BJ (cell line): ENCODE measurements around the gene TBCC. TPM values are rescaled to one million over a fixed set of nuclear protein-coding genes. Genes with fewer than 3 reads are reported as not detected.

ENCODE experiments used
- CTCF ChIA-PET: fragments of 350-600 bp; formaldehyde crosslinking; extraction: SDS; loops from one replicate; lab custom pipeline; 2021; ENCODE audit warnings: antibody characterized with exemption, inconsistent platforms; lab: Yijun Ruan, JAX
- POLR2A ChIA-PET: fragments of 300-600 bp; sonication (Branson Sonifier 250); formaldehyde crosslinking; extraction: SDS; loops from one replicate; lab custom pipeline; 2021; ENCODE audit warnings: antibody characterized with exemption; lab: Charles Lee
- DNase-seq: peaks from one replicate; pipeline ENCODE4 v3.0.0-alpha.2; 2011; ENCODE audit warnings: low read depth
- H3K27me3 ChIP-seq: 2 replicates; pipeline ENCODE4 v1.6.0; 2011; ENCODE audit warnings: low read length; ENCODE audit not compliant: control insufficient read depth, insufficient read depth
- H3K36me3 ChIP-seq: 2 replicates; pipeline ENCODE4 v1.5.1; 2011; ENCODE audit warnings: low read length; ENCODE audit not compliant: control insufficient read depth, insufficient read depth
- H3K4me3 ChIP-seq: 2 replicates; pipeline ENCODE4 v1.5.1; 2011; ENCODE audit warnings: low read depth, mild to moderate bottlenecking, control low read depth, low read length
- polyA plus RNA-seq: library from polyadenylated mRNA; depleted of rRNA; stranded (reverse); fragments of >200 nt; gene quantifications from 2 replicates; pipeline ENCODE4 v1.2.3, GENCODE V29; 2011
- TF ChIP-seq, protein P1 (sequence below): IDR thresholded peaks from 2 replicates; pipeline ENCODE4 v1.5.1; 2011; ENCODE audit warnings: low read depth, mild to moderate bottlenecking, control low read depth, inconsistent platforms, low read length, moderate library complexity; ENCODE audit not compliant: insufficient read depth

The TBCC gene
- polyA plus RNA-seq, 1 experiment = 23.8 TPM

DNA sequence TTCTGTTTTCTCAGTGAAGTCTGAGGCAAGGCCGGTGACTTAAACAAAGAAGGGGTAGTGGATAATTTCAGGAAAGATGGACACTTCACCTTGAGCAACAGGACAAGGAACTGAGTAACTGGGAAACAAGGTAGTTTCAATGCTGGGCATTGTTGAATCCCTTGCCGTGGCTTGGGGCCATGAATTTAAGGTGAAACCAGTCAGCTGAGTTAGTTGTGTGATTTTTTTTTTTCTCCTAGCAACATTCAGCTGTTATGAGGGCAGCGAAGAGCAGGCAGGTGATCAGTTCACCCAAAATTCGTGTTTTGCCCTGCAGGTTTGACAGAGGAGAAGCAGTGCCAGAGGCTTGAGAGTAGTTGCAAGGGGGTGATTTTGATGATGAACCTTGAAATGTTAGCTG lies 42.8 kb upstream of the TBCC start:
- Histone ChIP-seq H3K36me3 (no peaks in the 10 kb centered on the region), H3K4me3 (no peak overlapping the region), H3K27me3 (no peaks in the 10 kb centered on the region)
- POLR2A ChIA-PET = interaction anchor here (0.6 kb wide), 1 partner anchor 458 kb away, joined by 7 read pairs; no protein-coding TSS in a partner anchor
- DNase-seq = no peak
- TF ChIP-seq, protein P1, sequence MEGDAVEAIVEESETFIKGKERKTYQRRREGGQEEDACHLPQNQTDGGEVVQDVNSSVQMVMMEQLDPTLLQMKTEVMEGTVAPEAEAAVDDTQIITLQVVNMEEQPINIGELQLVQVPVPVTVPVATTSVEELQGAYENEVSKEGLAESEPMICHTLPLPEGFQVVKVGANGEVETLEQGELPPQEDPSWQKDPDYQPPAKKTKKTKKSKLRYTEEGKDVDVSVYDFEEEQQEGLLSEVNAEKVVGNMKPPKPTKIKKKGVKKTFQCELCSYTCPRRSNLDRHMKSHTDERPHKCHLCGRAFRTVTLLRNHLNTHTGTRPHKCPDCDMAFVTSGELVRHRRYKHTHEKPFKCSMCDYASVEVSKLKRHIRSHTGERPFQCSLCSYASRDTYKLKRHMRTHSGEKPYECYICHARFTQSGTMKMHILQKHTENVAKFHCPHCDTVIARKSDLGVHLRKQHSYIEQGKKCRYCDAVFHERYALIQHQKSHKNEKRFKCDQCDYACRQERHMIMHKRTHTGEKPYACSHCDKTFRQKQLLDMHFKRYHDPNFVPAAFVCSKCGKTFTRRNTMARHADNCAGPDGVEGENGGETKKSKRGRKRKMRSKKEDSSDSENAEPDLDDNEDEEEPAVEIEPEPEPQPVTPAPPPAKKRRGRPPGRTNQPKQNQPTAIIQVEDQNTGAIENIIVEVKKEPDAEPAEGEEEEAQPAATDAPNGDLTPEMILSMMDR = no peak
- CTCF ChIA-PET = interaction anchor here (0.6 kb wide), 1 partner anchor 274 kb away, joined by 3 read pairs; no protein-coding TSS in a partner anchor

DNA sequence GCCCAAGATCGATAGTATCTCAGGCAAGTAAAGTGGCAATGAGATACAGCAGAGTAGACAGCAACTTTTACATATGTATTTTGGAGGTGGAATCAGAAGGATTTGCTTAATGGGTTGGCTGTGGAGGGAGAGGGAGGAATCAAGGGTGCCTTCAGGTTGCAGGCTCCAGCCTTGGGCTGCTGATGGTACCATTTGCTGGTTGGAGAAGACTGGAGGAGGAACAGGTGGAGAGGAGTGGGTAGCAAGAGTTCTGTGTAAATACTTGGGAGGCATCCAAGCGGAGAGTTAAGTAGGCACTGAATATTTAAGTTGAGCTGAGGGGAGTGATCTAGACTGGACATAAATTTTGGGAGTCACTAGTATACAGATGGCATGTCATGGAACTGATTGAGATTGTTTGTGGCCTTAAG lies 41.2 kb upstream of the TBCC start:
- H3K4me3 ChIP-seq = no peak overlapping the region
- TF ChIP-seq, protein P1 = no peak
- DNase-seq = no peak
- no peaks in the 10 kb centered on the region for H3K27me3 ChIP-seq
- ChIA-PET POLR2A (no interaction called here), CTCF (interaction anchor here (1.2 kb wide), 1 partner anchor 12 kb away, joined by 3 read pairs; no protein-coding TSS in a partner anchor)
- H3K36me3 ChIP-seq = no peaks in the 10 kb centered on the region

DNA sequence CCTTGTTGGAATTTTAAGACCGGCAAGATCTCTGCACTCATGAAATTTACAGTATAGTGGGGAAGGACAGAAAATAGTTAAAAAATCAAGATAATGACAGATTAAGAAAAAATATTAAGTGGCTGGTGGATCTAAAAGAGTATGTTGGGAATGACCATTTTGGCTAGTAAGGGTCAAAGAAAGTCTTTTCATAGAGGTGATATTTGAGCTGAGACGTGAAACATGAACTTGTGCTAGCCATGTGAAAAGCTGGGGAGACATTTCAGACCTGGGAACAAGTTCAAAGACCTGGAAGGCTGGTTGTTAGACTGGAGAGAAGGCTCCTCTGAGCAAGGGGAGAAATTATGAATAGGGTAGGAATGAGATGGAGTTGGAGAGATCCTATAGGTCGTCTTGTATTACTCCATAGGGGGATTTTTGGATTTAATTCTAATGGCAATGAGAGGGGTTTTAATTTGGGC lies 40.7 kb upstream of the TBCC start:
- H3K4me3 ChIP-seq = no peak overlapping the region
- no peaks in the 10 kb centered on the region for H3K36me3 ChIP-seq
- ChIA-PET POLR2A (no interaction called here), CTCF (interaction anchor here (0.6 kb wide), 1 partner anchor 30 kb away, joined by 4 read pairs; no protein-coding TSS in a partner anchor)
- no peak for DNase-seq
- no peaks in the 10 kb centered on the region for H3K27me3 ChIP-seq
- TF ChIP-seq, protein P1 = no peak

- Histone ChIP-seq H3K27me3 (no peaks in the 10 kb centered on the region), H3K36me3 (no peaks in the 10 kb centered on the region), H3K4me3 (peak overlapping the region; percentile 72)
- TF ChIP-seq, protein P1 = no peak
- DNase-seq = no peak
- CTCF ChIA-PET = no interaction called here
- POLR2A ChIA-PET = interaction anchor here (0.6 kb wide), 1 partner anchor 8 kb away, joined by 4 read pairs; no protein-coding TSS in a partner anchor
Measured at GRCh38 chr6:42784717-42785498, 39.0 kb upstream of the TBCC start.

DNA sequence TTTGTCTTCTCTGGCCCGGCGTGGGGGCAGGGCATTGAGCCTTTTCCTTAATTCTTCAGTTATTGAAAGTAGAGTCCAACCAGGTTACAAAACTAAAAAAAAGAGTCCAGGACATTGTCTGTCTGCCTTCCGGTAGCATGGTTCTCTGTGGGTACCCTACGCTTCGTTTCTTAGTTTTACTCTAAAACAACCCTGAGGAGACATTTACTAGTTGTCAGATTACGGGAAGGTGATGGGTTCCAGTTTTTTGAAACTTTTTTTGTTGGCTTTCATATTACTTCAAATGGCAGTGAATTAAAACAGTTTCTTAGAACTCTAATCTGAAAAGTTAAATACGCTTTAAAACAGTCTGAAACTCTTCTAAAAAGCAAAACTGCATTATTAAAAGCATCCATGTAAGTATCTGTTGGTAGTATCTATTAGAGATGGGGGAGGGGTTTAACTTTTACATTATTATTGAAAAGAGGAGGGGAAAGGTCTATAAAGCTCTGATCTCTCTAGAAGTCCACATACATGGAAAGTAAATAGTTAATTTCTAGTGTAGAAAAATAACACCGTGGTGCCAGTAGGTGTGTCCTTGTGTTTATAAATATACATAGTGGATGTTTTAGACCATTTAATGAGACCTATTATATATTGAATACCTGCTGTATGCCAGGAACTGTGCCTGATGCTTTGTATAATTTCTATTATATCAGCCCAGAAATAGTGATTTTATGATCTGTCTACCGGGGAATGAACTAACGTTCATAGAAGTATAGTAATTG lies 38.2 kb upstream of the TBCC start:
- DNase-seq = no peak
- Histone ChIP-seq H3K4me3 (peak overlapping the region; percentile 72), H3K36me3 (no peaks in the 10 kb centered on the region), H3K27me3 (no peaks in the 10 kb centered on the region)
- CTCF ChIA-PET = no interaction called here
- POLR2A ChIA-PET = interaction anchor here (0.6 kb wide), 1 partner anchor 9 kb away, joined by 4 read pairs; no protein-coding TSS in a partner anchor
- TF ChIP-seq, protein P1 = no peak
